Mesenchymal stem cell (in vitro differentiated cells and primary cell): Measurements from ENCODE around the gene UGT2B17.
"Not testable (repeated sequence)": the region's sequence is repeated elsewhere in the genome, so short reads cannot be mapped to it uniquely, and the experiment has no call there.

Source experiments
- DNase-seq: peaks from one replicate; pipeline ENCODE4 v3.0.0-alpha.2; 2013
- H2AFZ ChIP-seq: one replicate; pipeline ENCODE4 v1.6.1; 2013; ENCODE audit warnings: low read depth, mild to moderate bottlenecking, control low read depth, inconsistent platforms, low read length, moderate library complexity
- H2AK5ac ChIP-seq: 2 replicates; pipeline ENCODE4 v1.6.1; 2013; ENCODE audit warnings: low read length, moderate library complexity, mild to moderate bottlenecking, inconsistent platforms; ENCODE audit not compliant: severe bottlenecking
- H2BK120ac ChIP-seq: one replicate; pipeline ENCODE4 v1.6.1; 2013; ENCODE audit warnings: low read depth, mild to moderate bottlenecking, inconsistent platforms, low read length, moderate library complexity
- H2BK12ac ChIP-seq, 2 experiments: one replicate each; pipeline ENCODE4 v1.6.1; 2013; ENCODE audit warnings: inconsistent platforms in 2 of 2, low read length in 2 of 2, mild to moderate bottlenecking in 2 of 2, moderate library complexity in 2 of 2, control low read depth in 1 of 2
- H2BK15ac ChIP-seq: one replicate; pipeline ENCODE4 v1.6.1; 2013; ENCODE audit warnings: mild to moderate bottlenecking, low read depth, inconsistent platforms; ENCODE audit not compliant: poor library complexity, severe bottlenecking
- H2BK5ac ChIP-seq: 2 replicates; pipeline ENCODE4 v1.6.1; 2013; ENCODE audit warnings: low read depth, mild to moderate bottlenecking, low read length, control low read depth, inconsistent platforms; ENCODE audit not compliant: poor library complexity, severe bottlenecking
- H3K14ac ChIP-seq, 2 experiments: one replicate each; pipeline ENCODE4 v1.6.1; 2013; ENCODE audit warnings: inconsistent platforms in 2 of 2, low read length in 2 of 2, control low read depth in 1 of 2, mild to moderate bottlenecking in 1 of 2, moderate library complexity in 1 of 2
- H3K18ac ChIP-seq, 2 experiments: one replicate each; pipeline ENCODE4 v1.6.1; 2013; ENCODE audit warnings: inconsistent platforms in 2 of 2, low read length in 2 of 2, control low read depth in 1 of 2, low read depth in 1 of 2, mild to moderate bottlenecking in 1 of 2
- H3K23ac ChIP-seq, 2 experiments: one replicate each; pipeline ENCODE4 v1.6.1; 2013; ENCODE audit warnings: inconsistent platforms in 2 of 2, low read length in 2 of 2, mild to moderate bottlenecking in 2 of 2, moderate library complexity in 2 of 2, control low read depth in 1 of 2
- H3K27ac ChIP-seq: 2 replicates; pipeline ENCODE4 v1.5.1; 2013; ENCODE audit warnings: mild to moderate bottlenecking, moderate library complexity, low read length, control low read depth, inconsistent platforms; ENCODE audit not compliant: poor library complexity, severe bottlenecking
- H3K27me3 ChIP-seq, 2 experiments: 2 replicates each; pipeline versions ENCODE4 v1.6.1 to v1.7.0; 2013; ENCODE audit warnings: low read length in 2 of 2, mild to moderate bottlenecking in 2 of 2, moderate library complexity in 2 of 2, control low read depth in 1 of 2, inconsistent platforms in 1 of 2; ENCODE audit not compliant: control insufficient read depth in 1 of 2, insufficient read depth in 1 of 2
- H3K36me3 ChIP-seq, 2 experiments: 2 replicates each; pipeline versions ENCODE4 v1.6.1 to v1.7.0; 2013; ENCODE audit warnings: low read length in 2 of 2, control low read depth in 1 of 2, inconsistent platforms in 1 of 2, low read depth in 1 of 2, mild to moderate bottlenecking in 1 of 2; ENCODE audit not compliant: insufficient read depth in 2 of 2, control insufficient read depth in 1 of 2
- H3K4ac ChIP-seq, 2 experiments: one replicate each; pipeline ENCODE4 v1.6.1; 2013; ENCODE audit warnings: inconsistent platforms in 2 of 2, low read length in 2 of 2, mild to moderate bottlenecking in 2 of 2, moderate library complexity in 2 of 2, control low read depth in 1 of 2, low read depth in 1 of 2
- H3K4me1 ChIP-seq: 2 replicates; pipeline ENCODE4 v1.6.1; 2013; ENCODE audit warnings: low read depth, low read length, control low read depth; ENCODE audit not compliant: control insufficient read depth, insufficient read depth
- H3K4me2 ChIP-seq: 2 replicates; pipeline ENCODE4 v1.6.1; 2013; ENCODE audit warnings: low read length, mild to moderate bottlenecking, inconsistent platforms; ENCODE audit not compliant: poor library complexity, severe bottlenecking
- H3K4me3 ChIP-seq, 2 experiments: 2 replicates each; pipeline versions ENCODE4 v1.5.1 to v1.7.0; 2013; ENCODE audit warnings: low read length in 2 of 2, mild to moderate bottlenecking in 2 of 2, control low read depth in 1 of 2, low read depth in 1 of 2; ENCODE audit not compliant: insufficient read depth in 1 of 2
- H3K79me1 ChIP-seq: replicated peaks from 2 replicates; pipeline ENCODE4 v1.6.1; 2013; ENCODE audit warnings: mild to moderate bottlenecking, control low read depth, low read length, inconsistent platforms; ENCODE audit not compliant: poor library complexity, severe bottlenecking
- H3K9ac ChIP-seq: 2 replicates; pipeline ENCODE4 v1.7.0; 2013; ENCODE audit warnings: mild to moderate bottlenecking, low read length, moderate library complexity
- H3K9me3 ChIP-seq: 2 replicates; pipeline ENCODE4 v1.7.0; 2013; ENCODE audit warnings: mild to moderate bottlenecking, low read length; ENCODE audit not compliant: control insufficient read depth
- H4K8ac ChIP-seq: one replicate; pipeline ENCODE4 v1.6.1; 2013; ENCODE audit warnings: inconsistent platforms, mild to moderate bottlenecking, low read length, moderate library complexity
- H4K91ac ChIP-seq: one replicate; pipeline ENCODE4 v1.6.1; 2013; ENCODE audit warnings: mild to moderate bottlenecking, low read length, inconsistent platforms
- WGBS: methylation state at CpG from one replicate; pipeline ENCODE4 v1.1.7; 2013; ENCODE audit warnings: mixed read lengths; 5-methylcytosine and 5-hydroxymethylcytosine counted together

Gene UGT2B17

GRCh38 chr4:68520985-68521384 lies 55.1 kb downstream of the UGT2B17 start:
- no peak overlapping the region for H3K23ac ChIP-seq
- no peak for DNase-seq
- H3K79me1 ChIP-seq: no peaks in the 10 kb centered on the region
- no peaks in the 10 kb centered on the region for H3K4me1 ChIP-seq
- H3K18ac ChIP-seq: no peak overlapping the region
- no peak overlapping the region for H4K91ac ChIP-seq
- no peak overlapping the region for H2BK120ac ChIP-seq
- H2AFZ ChIP-seq: no peak overlapping the region
- no peak overlapping the region for H2AK5ac ChIP-seq
- H3K4me3 ChIP-seq: no peak overlapping the region
- WGBS: no CpG with 5 or more reads among the region's 2 CpGs
- no peak overlapping the region for H4K8ac ChIP-seq
- no peak overlapping the region for H2BK12ac ChIP-seq
- H3K27me3 ChIP-seq: no peaks in the 10 kb centered on the region
- H2BK15ac ChIP-seq: no peak overlapping the region
- H3K9ac ChIP-seq: no peak overlapping the region
- H3K36me3 ChIP-seq: no peaks in the 10 kb centered on the region
- H3K14ac ChIP-seq: no peak overlapping the region
- no peak overlapping the region for H2BK5ac ChIP-seq
- H3K9me3 ChIP-seq: no peaks in the 10 kb centered on the region
- H3K4ac ChIP-seq: no peak overlapping the region
- no peak overlapping the region for H3K4me2 ChIP-seq
- no peak overlapping the region for H3K27ac ChIP-seq

DNA sequence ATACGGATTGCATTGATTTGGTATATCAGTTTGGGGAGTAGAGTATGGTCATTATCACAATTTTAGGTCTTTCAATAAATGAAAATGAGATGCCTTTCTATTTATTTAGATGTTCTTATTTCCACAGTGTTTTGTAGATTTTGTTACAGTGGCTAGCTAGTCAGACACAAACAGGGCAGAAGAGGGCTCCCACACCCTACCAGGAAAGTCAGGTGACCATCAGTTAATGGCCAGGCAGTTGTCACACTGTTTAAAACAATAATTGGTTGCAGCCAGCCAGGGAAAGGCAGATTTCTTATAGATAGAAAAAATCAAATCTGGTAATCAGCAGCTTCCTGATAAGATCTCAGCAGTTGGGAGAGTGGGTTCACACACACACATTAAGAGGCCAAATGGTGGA lies 57.2 kb downstream of the UGT2B17 start:
- Histone ChIP-seq H2AFZ (no peak overlapping the region), H3K27me3 (no peaks in the 10 kb centered on the region), H3K27ac (no peak overlapping the region), H2BK5ac (no peak overlapping the region), H3K14ac (no peak overlapping the region), H4K91ac (no peak overlapping the region), H3K4me2 (no peak overlapping the region), H2BK120ac (no peak overlapping the region), H3K4ac (no peak overlapping the region), H3K23ac (no peak overlapping the region), H2AK5ac (no peak overlapping the region), H3K18ac (no peak overlapping the region), H3K4me3 (no peak overlapping the region), H4K8ac (no peak overlapping the region), H3K4me1 (no peaks in the 10 kb centered on the region), H3K36me3 (no peaks in the 10 kb centered on the region), H2BK12ac (no peak overlapping the region), H3K9ac (no peak overlapping the region), H2BK15ac (no peak overlapping the region), H3K9me3 (no peaks in the 10 kb centered on the region), H3K79me1 (no peaks in the 10 kb centered on the region)
- DNase-seq: no peak
- WGBS: 67% methylated on average over 1 of the region's 1 CpG

GRCh38 chr4:68505452-68505851 lies 70.7 kb downstream of the UGT2B17 start:
- H3K4me1 ChIP-seq, H2BK5ac ChIP-seq, H3K9ac ChIP-seq, H2AK5ac ChIP-seq, H4K91ac ChIP-seq, H3K4me3 ChIP-seq, H3K27ac ChIP-seq, H3K4me2 ChIP-seq, H3K23ac ChIP-seq, H4K8ac ChIP-seq, H3K4ac ChIP-seq, H3K36me3 ChIP-seq, H2BK120ac ChIP-seq, H3K9me3 ChIP-seq, H3K79me1 ChIP-seq, H2BK15ac ChIP-seq, H2AFZ ChIP-seq, H3K18ac ChIP-seq, H2BK12ac ChIP-seq, H3K14ac ChIP-seq, H3K27me3 ChIP-seq, DNase-seq: not testable (repeated sequence)
- no CpG with 5 or more reads among the region's 1 CpG for WGBS

DNA sequence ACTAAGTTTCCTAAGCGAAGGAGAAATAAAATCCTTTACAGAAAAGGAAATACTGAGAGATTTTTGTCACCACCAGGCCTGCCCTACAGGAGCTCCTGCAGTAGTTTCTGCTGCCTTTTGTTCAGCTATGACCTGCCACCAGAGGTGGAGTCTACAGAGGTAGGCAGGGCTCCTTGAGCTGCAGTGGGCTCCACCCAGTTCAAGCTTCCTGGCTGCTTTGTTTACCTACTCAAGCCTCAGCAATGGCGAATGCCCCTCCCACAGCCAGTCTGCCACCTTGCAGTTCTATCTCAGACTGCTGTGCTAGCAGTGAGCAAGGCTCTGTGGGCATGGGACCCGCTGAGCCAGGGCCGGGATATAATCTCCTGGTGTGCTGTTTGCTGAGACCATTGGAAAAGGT lies 71.3 kb downstream of the UGT2B17 start:
- 100% methylated on average over 3 of the region's 4 CpGs for WGBS
- not testable (repeated sequence) for H3K4me1 ChIP-seq, H3K27me3 ChIP-seq, H3K9ac ChIP-seq, H3K4ac ChIP-seq, H2AK5ac ChIP-seq, H3K18ac ChIP-seq, H2BK15ac ChIP-seq, H4K8ac ChIP-seq, H4K91ac ChIP-seq, H3K4me2 ChIP-seq, DNase-seq, H2BK5ac ChIP-seq, H3K23ac ChIP-seq, H3K14ac ChIP-seq, H3K9me3 ChIP-seq, H3K27ac ChIP-seq, H2AFZ ChIP-seq, H2BK120ac ChIP-seq, H2BK12ac ChIP-seq, H3K79me1 ChIP-seq, H3K36me3 ChIP-seq, H3K4me3 ChIP-seq
